OCI-LY7 (cell line): ENCODE measurements around the gene NXF1. TPM values are rescaled to one million over a fixed set of nuclear protein-coding genes. Genes with fewer than 3 reads are reported as not detected.

Source experiments
- BruUV-seq: library from RNA; stranded (reverse); fragments of 400-500 nt; replicated peaks from 2 replicates; lab custom pipeline; 2021; lab: Mats Ljungman, UMichigan
- CTCF ChIA-PET: fragments of 300-600 bp; sonication (Branson Sonifier 250); formaldehyde crosslinking; loops from one replicate; lab custom pipeline; 2022; ENCODE audit warnings: antibody characterized with exemption; ENCODE audit not compliant: unreplicated experiment; lab: Charles Lee
- POLR2A ChIA-PET: fragments of 300-600 bp; sonication (Branson Sonifier 250); formaldehyde crosslinking; loops from one replicate; lab custom pipeline; 2022; ENCODE audit warnings: antibody characterized with exemption; lab: Charles Lee
- DNase-seq: peaks from one replicate; pipeline ENCODE4 v3.0.0-alpha.2; 2015; ENCODE audit warnings: low spot score
- H2AFZ ChIP-seq: fragments of 200-600 bp; sonication (generic), shearing (Covaris generic); 2 replicates; pipeline ENCODE4 v1.6.1; 2014; ENCODE audit warnings: mild to moderate bottlenecking, antibody characterized with exemption, low read length, moderate library complexity
- H3K27ac ChIP-seq: fragments of 200-600 bp; sonication (generic); 2 replicates; pipeline ENCODE4 v1.5.1; 2014; ENCODE audit warnings: mixed run types, low read depth, mild to moderate bottlenecking, moderate library complexity, low read length, inconsistent platforms; ENCODE audit not compliant: poor library complexity, severe bottlenecking
- H3K36me3 ChIP-seq: fragments of 200-600 bp; sonication (generic); 2 replicates; pipeline ENCODE4 v1.6.1; 2014; ENCODE audit warnings: mild to moderate bottlenecking, antibody characterized with exemption, low read length, moderate library complexity, mixed read lengths; ENCODE audit not compliant: insufficient read depth
- H3K4me1 ChIP-seq: fragments of 200-600 bp; sonication (generic); 2 replicates; pipeline ENCODE4 v1.5.1; 2014; ENCODE audit warnings: mild to moderate bottlenecking, low read length; ENCODE audit not compliant: insufficient read depth, poor library complexity, severe bottlenecking
- H3K4me2 ChIP-seq: fragments of 200-600 bp; sonication (generic); 2 replicates; pipeline ENCODE4 v1.6.1; 2014; ENCODE audit warnings: mild to moderate bottlenecking, low read length
- H3K4me3 ChIP-seq: fragments of 200-600 bp; sonication (generic); 2 replicates; pipeline ENCODE4 v1.5.1; 2014; ENCODE audit warnings: mild to moderate bottlenecking, low read depth, low read length; ENCODE audit not compliant: poor library complexity, severe bottlenecking
- H3K79me2 ChIP-seq: fragments of 200-600 bp; sonication (generic); 2 replicates; pipeline ENCODE4 v1.6.1; 2016; ENCODE audit warnings: low read depth, mild to moderate bottlenecking, low read length, moderate library complexity, mixed read lengths; ENCODE audit not compliant: insufficient read depth
- H3K9me2 ChIP-seq: fragments of 200-600 bp; sonication (generic); 2 replicates; pipeline ENCODE4 v1.6.1; 2016; ENCODE audit warnings: mild to moderate bottlenecking, low read length, mixed read lengths; ENCODE audit not compliant: insufficient read depth
- H3K9me3 ChIP-seq: fragments of 200-600 bp; sonication (generic); 2 replicates; pipeline ENCODE4 v1.6.1; 2014; ENCODE audit warnings: mild to moderate bottlenecking, mixed run types, low read length, mixed read lengths
- H4K20me1 ChIP-seq: fragments of 200-600 bp; sonication (generic); 2 replicates; pipeline ENCODE4 v1.6.1; 2014; ENCODE audit warnings: mild to moderate bottlenecking, antibody characterized with exemption, low read length, moderate library complexity, mixed read lengths; ENCODE audit not compliant: insufficient read depth
- EZH2phosphoT487 ChIP-seq: fragments of 200-600 bp; sonication (generic); IDR thresholded peaks from 2 replicates; pipeline ENCODE4 v1.6.1; 2018; ENCODE audit warnings: low read depth, borderline replicate concordance, mild to moderate bottlenecking, mixed run types, antibody characterized with exemption, low read length, moderate library complexity, mixed read lengths
- intact Hi-C: fragments of 100-400 bp; cut with micrococcal nuclease; formaldehyde crosslinking; loops from one replicate; pipeline ENCODE4 v1.10.0; 2022; ENCODE audit not compliant: unreplicated experiment
- total RNA-seq, 2 experiments: library from RNA; depleted of rRNA in 1 of 2; stranded (reverse); fragments of >200 nt in 1 of 2; shearing (Covaris generic) in 1 of 2; gene quantifications; 2 replicates each; pipeline ENCODE4 v1.2.3, GENCODE V29; 2014 to 2022
- TF ChIP-seq, protein P1 (sequence below): fragments of 200-600 bp; sonication (generic); conservative IDR thresholded peaks from 2 replicates; pipeline ENCODE4 v1.5.1; 2014; ENCODE audit warnings: mild to moderate bottlenecking, antibody characterized with exemption, low read length, moderate library complexity, mixed read lengths

The NXF1 gene
- total RNA-seq, 2 experiments from 2014 or later, result 53.3 to 62.0 TPM

GRCh38 chr11:62753736-62754603, 51.3 kb downstream of the NXF1 start, which contains the start of gene ZBTB3:
ZBTB3 (minus strand) TSS chr11:62754160; CDS start chr11:62753664, 496 bp downstream.
- peak within 1 kb of the TSS; percentile 60 for H3K27ac ChIP-seq
- intact Hi-C loops, result no loop called here
- TF ChIP-seq, protein P1, sequence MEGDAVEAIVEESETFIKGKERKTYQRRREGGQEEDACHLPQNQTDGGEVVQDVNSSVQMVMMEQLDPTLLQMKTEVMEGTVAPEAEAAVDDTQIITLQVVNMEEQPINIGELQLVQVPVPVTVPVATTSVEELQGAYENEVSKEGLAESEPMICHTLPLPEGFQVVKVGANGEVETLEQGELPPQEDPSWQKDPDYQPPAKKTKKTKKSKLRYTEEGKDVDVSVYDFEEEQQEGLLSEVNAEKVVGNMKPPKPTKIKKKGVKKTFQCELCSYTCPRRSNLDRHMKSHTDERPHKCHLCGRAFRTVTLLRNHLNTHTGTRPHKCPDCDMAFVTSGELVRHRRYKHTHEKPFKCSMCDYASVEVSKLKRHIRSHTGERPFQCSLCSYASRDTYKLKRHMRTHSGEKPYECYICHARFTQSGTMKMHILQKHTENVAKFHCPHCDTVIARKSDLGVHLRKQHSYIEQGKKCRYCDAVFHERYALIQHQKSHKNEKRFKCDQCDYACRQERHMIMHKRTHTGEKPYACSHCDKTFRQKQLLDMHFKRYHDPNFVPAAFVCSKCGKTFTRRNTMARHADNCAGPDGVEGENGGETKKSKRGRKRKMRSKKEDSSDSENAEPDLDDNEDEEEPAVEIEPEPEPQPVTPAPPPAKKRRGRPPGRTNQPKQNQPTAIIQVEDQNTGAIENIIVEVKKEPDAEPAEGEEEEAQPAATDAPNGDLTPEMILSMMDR, result no peak
- TF ChIP-seq EZH2phosphoT487, result no peak
- H3K4me2 ChIP-seq, result peak within 1 kb of the TSS; percentile 66
- no peaks in the 10 kb centered on the region for H3K9me2 ChIP-seq
- H3K9me3 ChIP-seq, result no peaks in the 10 kb centered on the region
- H2AFZ ChIP-seq, result peak within 1 kb of the TSS; percentile 37
- no peaks in the 10 kb centered on the region for H3K36me3 ChIP-seq
- POLR2A ChIA-PET, result interaction anchor here (0.6 to 2.0 kb wide), 37 partner anchors 9 to 856 kb away, joined by 3 to 16 read pairs (median 4); partner anchors contain the start of genes C11orf98, CSKMT, EEF1G and HNRNPUL2
- H3K4me1 ChIP-seq, result peaks cover 20% of the 10 kb centered on the region
- H3K79me2 ChIP-seq, result no peaks in the 10 kb centered on the region
- no peaks in the 10 kb centered on the region for H4K20me1 ChIP-seq
- BruUV-seq, result no TSS peak
- CTCF ChIA-PET, result interaction anchor here (0.6 to 1.5 kb wide), 4 partner anchors 24 to 130 kb away, joined by 3 to 5 read pairs (median 4); no protein-coding TSS in a partner anchor
- DNase-seq, result peak; percentile 99
- H3K4me3 ChIP-seq, result peak within 1 kb of the TSS; percentile 71

- Histone ChIP-seq H3K9me3 (no peaks in the 10 kb centered on the region), H3K27ac (no peak overlapping the region), H3K9me2 (no peaks in the 10 kb centered on the region), H4K20me1 (no peaks in the 10 kb centered on the region), H3K4me1 (peaks cover 23% of the 10 kb centered on the region), H2AFZ (no peak overlapping the region; the same call in 1 of the 2 replicates), H3K4me3 (peak overlapping the region; percentile 71), H3K4me2 (peak overlapping the region; percentile 66), H3K79me2 (no peaks in the 10 kb centered on the region), H3K36me3 (no peaks in the 10 kb centered on the region)
- ChIA-PET POLR2A (interaction anchor here (0.6 to 2.0 kb wide), 32 partner anchors 9 to 162 kb away, joined by 3 to 16 read pairs (median 5); partner anchors contain the start of genes C11orf98, CSKMT, HNRNPUL2 and INTS5), CTCF (interaction anchor here (0.6 to 1.5 kb wide), 3 partner anchors 23 to 131 kb away, joined by 3 to 5 read pairs (median 3); no protein-coding TSS in a partner anchor)
- TSS peak; percentile 85 for BruUV-seq
- DNase-seq, result no peak
- intact Hi-C loops, result no loop called here
- no peak for TF ChIP-seq EZH2phosphoT487
- TF ChIP-seq, protein P1, result no peak
Measured at GRCh38 chr11:62752994-62753735, 52.1 kb downstream of the NXF1 start.
